HG03095 (cell line): ENCODE measurements around the gene PPP1R9A.

ENCODE experiments used
- ATAC-seq: cut with Tn5 transposase; IDR thresholded peaks from one replicate; pipeline ENCODE4 v1.9.1; 2021; ENCODE audit warnings: moderate library complexity; ENCODE audit not compliant: unreplicated experiment

PPP1R9A gene

DNA sequence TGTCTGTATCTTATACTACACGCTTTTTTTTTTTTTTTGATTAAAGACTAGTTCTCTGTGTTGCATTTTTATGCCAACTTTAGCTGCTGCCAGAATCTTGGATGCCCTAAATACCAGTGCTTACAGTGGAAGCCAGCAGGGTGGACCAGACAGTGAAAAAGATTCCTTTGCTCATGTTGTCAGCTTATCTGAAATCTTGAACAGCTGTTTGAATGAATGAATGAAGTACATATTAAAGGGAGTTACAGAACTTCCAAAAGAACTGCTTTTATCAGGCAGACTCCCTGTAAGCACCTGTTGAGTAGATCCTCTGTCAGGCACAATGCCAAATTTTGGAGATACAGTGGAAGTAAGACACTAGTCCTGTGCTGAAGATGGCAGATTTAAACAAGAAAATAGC is 184.9 kb downstream of the PPP1R9A start:
- ATAC-seq, result no peak

GRCh38 chr7:95095259-95095965 is 188.0 kb downstream of the PPP1R9A start:
- no peak for ATAC-seq

GRCh38 chr7:95095966-95096540 is 188.7 kb downstream of the PPP1R9A start:
- no peak for ATAC-seq

DNA sequence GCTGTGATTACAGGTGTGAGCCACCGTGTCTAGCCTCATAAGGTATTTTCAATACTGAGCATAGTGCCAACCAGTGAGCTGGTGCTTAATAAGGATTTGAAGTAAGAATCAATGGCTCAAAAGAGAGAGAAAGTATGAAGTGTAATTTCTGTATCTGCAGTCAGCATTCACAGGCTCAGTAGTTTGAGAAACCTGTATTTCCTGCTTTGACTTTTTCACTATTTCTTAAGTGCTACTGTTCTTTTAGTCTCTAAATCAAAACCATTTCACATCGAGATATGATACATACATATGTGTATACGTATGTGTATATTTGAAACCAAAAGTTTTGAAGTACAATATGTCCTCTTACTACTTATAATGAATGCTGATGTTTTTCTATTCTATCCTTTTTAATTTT is 189.9 kb downstream of the PPP1R9A start:
- no peak for ATAC-seq

GRCh38 chr7:95097851-95098250 is 190.5 kb downstream of the PPP1R9A start:
- ATAC-seq, result no peak

DNA sequence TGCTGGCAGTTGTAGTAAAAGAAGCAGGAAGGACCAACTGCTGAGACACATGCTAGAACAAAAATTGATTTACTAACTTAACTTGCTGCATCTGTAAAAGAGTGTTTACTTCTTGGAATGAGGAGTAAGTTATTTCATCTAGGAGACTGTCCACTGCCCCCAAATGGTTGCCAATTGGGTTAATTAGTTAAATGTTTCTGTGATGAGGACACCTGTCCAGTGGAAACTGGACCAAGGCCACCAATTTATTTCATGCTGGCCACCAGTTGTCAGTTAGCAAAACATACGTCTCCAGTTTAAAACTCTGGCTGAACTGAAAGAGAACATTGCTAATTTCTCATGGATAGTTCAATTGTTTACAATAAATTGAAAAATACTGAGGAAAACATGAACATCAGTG is 191.7 kb downstream of the PPP1R9A start:
- no peak for ATAC-seq

- no peak for ATAC-seq
Measured at GRCh38 chr7:95101422-95101821, 194.0 kb downstream of the PPP1R9A start.

GRCh38 chr7:95102662-95103061 is 195.3 kb downstream of the PPP1R9A start:
- no peak for ATAC-seq

GRCh38 chr7:95104739-95105138 is 197.3 kb downstream of the PPP1R9A start:
- no peak for ATAC-seq

DNA sequence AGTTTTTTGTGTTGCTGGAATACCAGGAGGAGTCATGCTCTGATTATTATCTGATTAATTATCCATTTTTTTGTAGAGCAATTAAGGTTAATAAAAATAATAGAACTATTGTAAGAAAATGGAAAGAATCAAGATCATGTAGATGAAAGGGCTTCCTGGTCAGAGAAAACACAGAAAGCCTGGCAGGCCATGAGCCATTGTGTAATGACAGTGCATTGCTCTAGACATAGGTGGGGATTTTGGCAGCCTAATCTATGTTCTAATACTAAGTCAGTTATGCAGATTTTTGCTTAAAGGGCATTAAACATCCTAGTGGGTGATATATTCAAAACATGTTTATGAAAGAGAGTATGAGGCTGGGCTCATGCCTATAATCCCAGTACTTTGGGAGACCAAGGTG is 198.2 kb downstream of the PPP1R9A start:
- ATAC-seq, result no peak

- no peak for ATAC-seq
Measured at GRCh38 chr7:95106401-95106800, 199.0 kb downstream of the PPP1R9A start.

DNA sequence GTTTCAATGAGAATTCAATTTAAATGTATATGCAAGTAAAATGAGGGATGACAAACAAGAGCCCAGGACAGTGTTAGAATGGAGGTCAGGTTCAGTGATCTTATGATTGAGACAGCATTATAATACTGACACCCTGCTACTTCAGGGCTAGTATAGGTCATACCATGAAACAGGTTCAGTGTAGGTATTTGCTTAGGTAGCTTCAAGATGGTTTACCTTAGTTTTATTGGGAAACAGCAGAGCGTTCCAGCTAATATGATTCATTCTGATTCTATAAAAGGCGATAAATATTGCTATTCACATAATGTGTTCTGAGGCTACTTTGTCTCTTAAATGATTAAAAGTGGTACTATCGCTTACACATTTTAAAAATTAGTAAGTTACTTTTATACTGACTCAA is 203.3 kb downstream of the PPP1R9A start:
- no peak for ATAC-seq

DNA sequence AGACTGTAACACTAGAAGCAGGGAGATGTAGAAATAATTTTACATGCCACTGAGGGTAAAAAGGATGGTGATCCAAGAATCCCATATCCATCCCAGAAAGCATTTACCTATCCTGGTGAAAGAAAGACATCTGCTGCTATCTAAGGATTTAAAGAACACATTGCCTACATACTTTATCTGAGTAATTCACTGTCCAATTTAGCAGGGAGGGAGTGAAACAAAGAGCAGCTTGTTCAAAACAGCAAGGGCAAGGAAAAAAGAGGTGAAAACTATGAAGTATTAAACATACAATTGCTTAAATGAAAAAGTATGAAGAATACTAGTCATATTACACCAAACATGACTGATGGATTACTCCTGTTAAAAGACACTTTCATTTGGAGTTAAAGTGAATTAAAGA is 206.2 kb downstream of the PPP1R9A start:
- ATAC-seq, result no peak

DNA sequence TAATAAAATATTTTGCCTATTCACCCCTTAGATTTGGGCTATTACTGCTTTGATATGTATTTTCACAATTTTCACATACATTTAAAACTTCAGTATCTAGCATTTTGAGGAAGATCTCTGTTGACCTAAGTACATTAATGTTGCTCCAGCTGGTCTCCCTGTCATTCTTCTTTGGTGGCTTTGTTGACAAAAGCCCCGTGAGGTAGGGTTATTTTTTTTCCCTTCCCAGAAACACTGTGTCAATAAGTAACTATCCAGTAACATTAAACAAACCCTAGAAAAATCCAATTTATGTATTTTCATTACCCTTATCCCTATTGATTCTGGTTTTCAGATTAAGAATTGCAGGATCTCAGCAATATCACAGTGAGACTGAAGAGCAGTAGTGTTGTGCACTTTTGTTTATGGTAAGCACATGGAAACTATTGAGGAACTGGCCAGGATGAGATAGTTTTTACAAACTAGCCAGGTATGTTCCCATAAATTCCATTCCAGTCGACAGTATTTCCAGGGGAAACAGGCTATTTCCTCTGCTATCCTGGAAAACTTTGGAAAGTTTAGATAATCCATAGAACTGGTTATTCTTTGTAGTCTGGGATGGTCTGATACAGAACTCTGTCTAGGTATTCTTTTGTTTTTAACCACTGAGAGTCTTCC is 218.8 kb downstream of the PPP1R9A start:
- no peak for ATAC-seq

DNA sequence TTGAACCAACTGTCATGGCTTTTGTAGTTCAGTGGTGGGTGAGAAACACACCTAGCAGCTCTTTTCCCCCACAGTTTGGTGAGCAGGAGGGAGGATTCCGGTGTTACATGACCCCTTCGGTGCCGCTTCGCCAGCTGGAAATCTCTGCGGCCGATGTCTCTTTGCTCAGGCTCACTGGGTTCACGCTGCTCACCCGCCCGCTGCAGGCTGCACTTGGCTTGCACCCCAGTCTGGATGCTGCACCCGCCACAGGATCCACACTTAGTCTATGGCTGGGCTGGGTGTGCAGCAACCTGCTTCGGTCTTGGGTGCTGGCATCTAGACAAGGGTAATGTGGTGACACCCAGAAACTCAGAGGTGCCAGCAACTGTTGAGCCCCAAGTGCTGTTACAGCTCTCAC is 225.1 kb downstream of the PPP1R9A start:
- ATAC-seq, result no peak

DNA sequence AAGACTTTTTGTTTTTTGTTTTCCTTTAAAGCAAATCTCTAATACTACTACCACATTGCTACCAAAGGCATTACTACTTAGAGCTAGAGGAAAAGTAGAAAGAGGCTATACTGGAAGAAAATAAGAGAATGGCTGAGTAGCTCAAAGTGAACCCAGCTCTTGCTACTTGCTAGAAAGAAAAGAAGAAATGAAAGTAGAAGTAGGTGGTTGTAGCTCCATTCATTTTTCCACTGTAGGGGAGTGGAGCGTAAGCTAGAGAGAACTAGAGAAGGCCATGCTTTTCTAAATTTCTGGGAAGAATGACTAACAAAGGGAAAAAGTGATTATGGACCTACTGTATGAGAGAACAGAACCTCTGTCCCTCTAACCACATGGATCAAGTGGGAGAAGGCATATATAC is 232.5 kb downstream of the PPP1R9A start:
- no peak for ATAC-seq

DNA sequence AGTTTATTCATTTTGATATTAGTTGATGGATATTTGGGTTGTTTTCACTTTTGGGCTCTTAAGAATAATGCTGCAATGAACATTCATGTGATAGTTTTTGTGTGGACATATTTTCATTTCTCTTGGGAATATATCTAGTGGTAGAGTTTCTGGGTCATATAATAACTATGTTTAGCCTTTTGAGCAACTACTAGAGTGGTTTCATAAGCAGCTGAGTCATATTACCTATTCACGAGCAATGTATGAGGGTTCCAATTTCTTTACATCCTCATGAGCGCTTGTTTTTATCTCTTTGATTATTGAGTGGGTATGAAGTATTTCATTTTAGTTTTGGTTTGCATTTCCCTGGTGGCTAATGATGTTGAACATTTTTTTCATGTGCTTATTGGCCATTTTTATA is 234.4 kb downstream of the PPP1R9A start:
- ATAC-seq, result no peak

DNA sequence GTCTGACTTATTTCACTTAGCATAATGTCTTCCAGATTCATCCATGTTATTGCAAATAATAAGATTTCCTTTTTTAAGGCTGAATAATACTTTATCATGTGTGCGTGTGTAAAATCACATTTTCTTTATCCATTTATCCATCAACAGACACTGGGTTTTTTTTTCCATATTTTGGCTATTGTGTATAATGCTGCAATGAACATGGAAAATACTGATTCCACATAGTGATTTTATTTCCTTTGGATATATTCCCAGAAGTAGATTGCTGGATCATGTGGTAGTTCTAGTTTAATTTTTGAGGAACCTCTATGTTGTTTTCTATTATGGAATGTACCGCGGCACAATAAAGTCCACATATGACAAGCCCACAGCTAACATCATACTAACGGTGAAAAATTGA is 236.9 kb downstream of the PPP1R9A start:
- ATAC-seq, result no peak

- ATAC-seq, result no peak
Measured at GRCh38 chr7:95155965-95156364, 248.6 kb downstream of the PPP1R9A start.

DNA sequence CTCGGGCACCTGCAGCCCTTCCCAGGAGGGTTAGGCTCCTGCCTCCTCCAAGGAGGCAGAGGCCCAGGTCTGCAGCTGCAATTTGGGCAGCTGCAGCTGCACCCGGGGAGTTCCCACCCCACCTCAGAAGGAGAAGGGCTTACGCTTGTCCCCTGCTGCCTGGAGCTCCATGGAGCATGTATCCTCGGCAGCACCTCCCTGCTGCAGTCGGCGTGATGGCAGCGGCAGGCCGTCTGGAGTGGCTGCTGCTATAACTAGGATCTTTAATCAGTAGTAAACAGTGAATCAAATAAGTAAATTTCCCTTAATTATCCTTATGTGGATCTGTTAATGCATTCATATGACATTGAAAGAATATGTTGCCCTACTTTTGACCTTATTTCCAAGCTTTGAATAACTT is 250.0 kb downstream of the PPP1R9A start:
- ATAC-seq, result no peak

- no peak for ATAC-seq
Measured at GRCh38 chr7:95169678-95170077, 262.3 kb downstream of the PPP1R9A start.

- no peak for ATAC-seq
Measured at GRCh38 chr7:95172420-95172819, 265.0 kb downstream of the PPP1R9A start.
